IMR-90 (cell line): ENCODE results near the gene AP4S1. TPM values are rescaled to one million over a fixed set of nuclear protein-coding genes. Genes with fewer than 3 reads are reported as not detected.

Experiments used
- ATAC-seq: fragments of 200-7000 bp; cut with Tn5 transposase; 2 replicates; pipeline ENCODE4 v1.9.1; 2020; ENCODE audit warnings: low read depth, mild to moderate bottlenecking, moderate library complexity
- BruUV-seq: library from RNA; stranded (reverse); fragments of 400-500 nt; replicated peaks from 2 replicates; lab custom pipeline; 2021; lab: Mats Ljungman, UMichigan
- CTCF ChIA-PET: fragments of 300-600 bp; formaldehyde crosslinking; extraction: SDS; loops from one replicate; lab custom pipeline; 2021; ENCODE audit warnings: antibody characterized with exemption; lab: Yijun Ruan, JAX
- POLR2A ChIA-PET: fragments of 300-600 bp; sonication (Branson Sonifier 250); formaldehyde crosslinking; loops from one replicate; lab custom pipeline; 2022; ENCODE audit warnings: antibody characterized with exemption; ENCODE audit not compliant: unreplicated experiment; lab: Charles Lee
- DNase-seq: peaks from one replicate; pipeline ENCODE4 v3.0.0; 2013
- H2AFZ ChIP-seq: replicated peaks from 2 replicates; pipeline ENCODE3; 2013; ENCODE audit warnings: low read length, mild to moderate bottlenecking; ENCODE audit not compliant: poor library complexity
- H2AK5ac ChIP-seq: 2 replicates; pipeline ENCODE4 v1.6.1; 2013; ENCODE audit warnings: low read depth, low read length, inconsistent platforms
- H2AK9ac ChIP-seq: replicated peaks from 2 replicates; pipeline ENCODE3; 2013; ENCODE audit warnings: mild to moderate bottlenecking, low read depth, low read length, moderate library complexity; ENCODE audit not compliant: poor library complexity
- H2BK120ac ChIP-seq: 2 replicates; pipeline ENCODE4 v1.6.1; 2013; ENCODE audit warnings: low read depth, low read length, inconsistent platforms
- H2BK15ac ChIP-seq: 3 replicates; pipeline ENCODE4 v1.6.1; 2013; ENCODE audit warnings: low read depth, low read length, inconsistent platforms
- H2BK20ac ChIP-seq: 2 replicates; pipeline ENCODE4 v1.6.1; 2013; ENCODE audit warnings: low read depth, mild to moderate bottlenecking, inconsistent platforms, low read length, moderate library complexity
- H2BK5ac ChIP-seq: 2 replicates; pipeline ENCODE4 v1.6.1; 2013; ENCODE audit warnings: mild to moderate bottlenecking, low read depth, low read length, inconsistent platforms; ENCODE audit not compliant: poor library complexity, severe bottlenecking
- H3K14ac ChIP-seq: replicated peaks from 2 replicates; pipeline ENCODE4 v1.6.1; 2013; ENCODE audit warnings: low read depth, low read length, inconsistent platforms
- H3K18ac ChIP-seq: 2 replicates; pipeline ENCODE4 v1.6.1; 2013; ENCODE audit warnings: low read depth, low read length, control low read depth
- H3K23ac ChIP-seq: 2 replicates; pipeline ENCODE4 v1.6.1; 2013; ENCODE audit warnings: low read depth, low read length, inconsistent platforms
- H3K27ac ChIP-seq: 2 replicates; pipeline ENCODE4 v1.5.1; 2013; ENCODE audit warnings: mild to moderate bottlenecking, control low read depth, low read length; ENCODE audit not compliant: insufficient read depth
- H3K27me3 ChIP-seq: 2 replicates; pipeline ENCODE4 v1.6.1; 2013; ENCODE audit warnings: low read length; ENCODE audit not compliant: control insufficient read depth, insufficient read depth
- H3K36me3 ChIP-seq: 2 replicates; pipeline ENCODE4 v1.6.1; 2013; ENCODE audit warnings: low read length, mixed read lengths; ENCODE audit not compliant: control insufficient read depth, insufficient read depth
- H3K4ac ChIP-seq: 2 replicates; pipeline ENCODE4 v1.6.1; 2013; ENCODE audit warnings: low read depth, low read length, inconsistent platforms
- H3K4me1 ChIP-seq: 2 replicates; pipeline ENCODE4 v1.6.1; 2013; ENCODE audit warnings: low read length, mixed read lengths; ENCODE audit not compliant: control insufficient read depth, insufficient read depth
- H3K4me2 ChIP-seq: 2 replicates; pipeline ENCODE4 v1.6.1; 2013; ENCODE audit warnings: low read depth, mild to moderate bottlenecking, control low read depth, low read length, moderate library complexity
- H3K4me3 ChIP-seq: 2 replicates; pipeline ENCODE4 v1.5.1; 2013; ENCODE audit warnings: low read depth, mild to moderate bottlenecking, control low read depth, low read length, moderate library complexity; ENCODE audit not compliant: insufficient read depth
- H3K56ac ChIP-seq: 2 replicates; pipeline ENCODE4 v1.6.1; 2013; ENCODE audit warnings: low read length, inconsistent platforms; ENCODE audit not compliant: insufficient read depth; ENCODE audit errors: extremely low read depth
- H3K79me1 ChIP-seq, 2 experiments: 2 replicates each; pipeline ENCODE4 v1.6.1; 2013; ENCODE audit warnings: low read length in 2 of 2, inconsistent platforms in 1 of 2, low read depth in 1 of 2
- H3K9ac ChIP-seq: 2 replicates; pipeline ENCODE4 v1.6.1; 2013; ENCODE audit warnings: low read depth, low read length, control low read depth
- H3K9me1 ChIP-seq: 2 replicates; pipeline ENCODE4 v1.6.1; 2013; ENCODE audit warnings: low read length, inconsistent platforms; ENCODE audit not compliant: insufficient read depth
- H3K9me3 ChIP-seq: 2 replicates; pipeline ENCODE4 v1.6.1; 2013; ENCODE audit warnings: low read length; ENCODE audit not compliant: control insufficient read depth, insufficient read depth
- H4K20me1 ChIP-seq: 2 replicates; pipeline ENCODE4 v1.6.1; 2013; ENCODE audit warnings: low read length, inconsistent platforms; ENCODE audit not compliant: insufficient read depth
- H4K5ac ChIP-seq: 2 replicates; pipeline ENCODE4 v1.6.1; 2013; ENCODE audit warnings: mild to moderate bottlenecking, low read depth, low read length, control low read depth
- H4K8ac ChIP-seq, 2 experiments: 2 replicates each; pipeline ENCODE4 v1.6.1; 2013; ENCODE audit warnings: low read depth in 2 of 2, low read length in 2 of 2, control low read depth in 1 of 2, inconsistent platforms in 1 of 2
- H4K91ac ChIP-seq: 2 replicates; pipeline ENCODE4 v1.6.1; 2013; ENCODE audit warnings: low read depth, low read length, inconsistent platforms; ENCODE audit not compliant: insufficient read depth
- BHLHE40 ChIP-seq: fragments of 150-350 bp; IDR thresholded peaks from 2 replicates; pipeline ENCODE4 v1.6.1; 2016; ENCODE audit warnings: mild to moderate bottlenecking, low read depth, low read length
- CHD1 ChIP-seq: IDR thresholded peaks from 2 replicates; pipeline ENCODE4 v1.6.1; 2012; ENCODE audit warnings: low read depth, low read length, improper control_type of control experiment
- CTCF ChIP-seq: conservative IDR thresholded peaks from 2 replicates; pipeline ENCODE4 v1.5.1; 2012; ENCODE audit warnings: mild to moderate bottlenecking, low read depth, low read length, improper control_type of control experiment
- ELK1 ChIP-seq: fragments of 150-350 bp; IDR thresholded peaks from 2 replicates; pipeline ENCODE4 v1.6.1; 2016; ENCODE audit warnings: low read depth, mild to moderate bottlenecking, low read length, moderate library complexity, borderline replicate concordance
- FOS ChIP-seq: fragments of 150-350 bp; IDR thresholded peaks from 2 replicates; pipeline ENCODE4 v1.6.1; 2016; ENCODE audit warnings: low read depth, low read length
- MAFK ChIP-seq: IDR thresholded peaks from 2 replicates; pipeline ENCODE4 v1.6.1; 2012; ENCODE audit warnings: low read depth, low read length, improper control_type of control experiment
- MAZ ChIP-seq: IDR thresholded peaks from 2 replicates; pipeline ENCODE4 v1.6.1; 2012; ENCODE audit warnings: low read depth, mild to moderate bottlenecking, low read length, improper control_type of control experiment, moderate library complexity, borderline replicate concordance
- MXI1 ChIP-seq: IDR thresholded peaks from 2 replicates; pipeline ENCODE4 v1.6.1; 2012; ENCODE audit warnings: low read depth, mild to moderate bottlenecking, low read length, moderate library complexity, borderline replicate concordance
- NFE2L2 ChIP-seq: fragments of 150-350 bp; IDR thresholded peaks from 2 replicates; pipeline ENCODE4 v1.6.1; 2016; ENCODE audit warnings: low read depth, mild to moderate bottlenecking, low read length
- POLR2A ChIP-seq: IDR thresholded peaks from 2 replicates; pipeline ENCODE4 v1.6.1; 2012; ENCODE audit warnings: mild to moderate bottlenecking, low read depth, low read length
- RAD21 ChIP-seq: IDR thresholded peaks from 2 replicates; pipeline ENCODE4 v1.6.1; 2012; ENCODE audit warnings: low read length, improper control_type of control experiment
- RCOR1 ChIP-seq: IDR thresholded peaks from 2 replicates; pipeline ENCODE4 v1.6.1; 2012; ENCODE audit warnings: mild to moderate bottlenecking, low read length, improper control_type of control experiment; ENCODE audit not compliant: insufficient replicate concordance
- RFX5 ChIP-seq: IDR thresholded peaks from 2 replicates; pipeline ENCODE4 v1.8.0; 2012; ENCODE audit warnings: low read depth, mild to moderate bottlenecking, low read length, moderate library complexity
- SMC3 ChIP-seq: fragments of 150-350 bp; IDR thresholded peaks from 2 replicates; pipeline ENCODE4 v1.6.1; 2016; ENCODE audit warnings: low read depth, mild to moderate bottlenecking, antibody characterized with exemption, low read length, moderate library complexity
- USF2 ChIP-seq: fragments of 150-350 bp; IDR thresholded peaks from 2 replicates; pipeline ENCODE4 v1.6.1; 2017; ENCODE audit warnings: mild to moderate bottlenecking, antibody characterized with exemption, low read length, low read depth
- WGBS, 2 experiments: methylation state at CpG; one replicate each; pipeline versions ENCODE4 v1.1.5 to v1.1.7; 2013; ENCODE audit warnings: missing lambda C conversion rate in 2 of 2; ENCODE audit not compliant: insufficient read length in 1 of 2; ENCODE audit errors: extremely low coverage in 2 of 2; 5-methylcytosine and 5-hydroxymethylcytosine counted together
- dilution Hi-C: fragments of 300-500 bp; cut with HindIII; formaldehyde crosslinking; loops from one replicate; pipeline ENCODE4 v1.14.3; 2018; ENCODE audit warnings: low sequenced_read_pairs; ENCODE audit not compliant: unreplicated experiment
- in situ Hi-C: fragments of 300-500 bp; cut with MboI; formaldehyde crosslinking; loops from 3 replicates; pipeline ENCODE4 v1.14.3; 2019; ENCODE audit warnings: low sequenced_read_pairs, inconsistent platforms, mixed read lengths
- intact Hi-C: fragments of 100-400 bp; cut with micrococcal nuclease; formaldehyde crosslinking; loops from 2 replicates; pipeline ENCODE4 v1.10.0; 2022
- polyA plus RNA-seq, 3 experiments: library from polyadenylated mRNA; depleted of rRNA; stranded (reverse); fragments of >200 nt; gene quantifications; 2 replicates each; pipeline ENCODE4 v1.2.3, GENCODE V29; 2012; ENCODE audit warnings: low replicate concordance in 1 of 3
- total RNA-seq: library from RNA; depleted of rRNA; stranded (reverse); fragments of >200 nt; gene quantifications from 2 replicates; pipeline ENCODE4 v1.2.3, GENCODE V29; 2012

Gene AP4S1
- total and polyA plus RNA-seq, 2 of the 4 experiments (the other 2 are of a cell fraction) = 2.7 to 4.5 TPM

- ATAC-seq (no peak), DNase-seq (no peak)
- no peak overlapping the region for H3K56ac ChIP-seq
- no peak overlapping the region for H4K91ac ChIP-seq
- peaks cover 1% of the 10 kb centered on the region; the same call in 1 of the 2 replicates for H3K4me1 ChIP-seq
- H4K8ac ChIP-seq = no peak overlapping the region
- no peaks in the 10 kb centered on the region for H3K9me3 ChIP-seq
- H2BK5ac ChIP-seq = no peak overlapping the region
- H3K18ac ChIP-seq = no peak overlapping the region
- H3K27ac ChIP-seq = no peak overlapping the region
- no peak overlapping the region for H2AK9ac ChIP-seq
- H2BK15ac ChIP-seq = no peak overlapping the region
- H3K79me1 ChIP-seq = peaks cover 4 to 41% of the 10 kb centered on the region in 2 experiments
- CTCF ChIA-PET = no interaction called here
- no peak overlapping the region for H2AK5ac ChIP-seq
- dilution Hi-C loops (no loop called here), in situ Hi-C loops (no loop called here), intact Hi-C loops (no loop called here)
- POLR2A ChIA-PET = no interaction called here
- no peak overlapping the region for H2AFZ ChIP-seq
- no peak overlapping the region for H4K5ac ChIP-seq
- peaks cover 6% of the 10 kb centered on the region; the same call in 1 of the 2 replicates for H3K9me1 ChIP-seq
- BruUV-seq = no TSS peak
- peaks cover 9% of the 10 kb centered on the region for H3K36me3 ChIP-seq
- H2BK120ac ChIP-seq = no peak overlapping the region
- no peak overlapping the region for H3K9ac ChIP-seq
- H4K20me1 ChIP-seq = peaks cover 60% of the 10 kb centered on the region
- H3K23ac ChIP-seq = no peak overlapping the region; the same call in 1 of the 2 replicates
- no peak for TF ChIP-seq BHLHE40
- TF ChIP-seq RCOR1 = no peak
- no peak for TF ChIP-seq CTCF
- TF ChIP-seq SMC3 = no peak
- TF ChIP-seq MAFK = no peak
- no peak for TF ChIP-seq ELK1
- TF ChIP-seq RAD21 = no peak
- TF ChIP-seq POLR2A = no peak
- TF ChIP-seq RFX5 = no peak
- no peak for TF ChIP-seq MAZ
- TF ChIP-seq USF2 = no peak
- TF ChIP-seq FOS = no peak
- TF ChIP-seq NFE2L2 = no peak
- no peak for TF ChIP-seq MXI1
- no peak for TF ChIP-seq CHD1
- H3K4me3 ChIP-seq = no peak overlapping the region
- no peak overlapping the region for H2BK20ac ChIP-seq
- no peak overlapping the region for H3K4ac ChIP-seq
- H3K27me3 ChIP-seq = no peaks in the 10 kb centered on the region
- WGBS, 2 experiments = no CpG with 5 or more reads among the region's 2 CpGs
- H3K14ac ChIP-seq = no peak overlapping the region
- no peak overlapping the region for H3K4me2 ChIP-seq
Observed at GRCh38 chr14:31022386-31022785, 3.1 kb upstream of the AP4S1 start.
